ENCODE data around the gene CPEB1. TPM values are rescaled to one million over a fixed set of nuclear protein-coding genes. Genes with fewer than 3 reads are reported as not detected.

Gene CPEB1
- polyA plus RNA-seq, 2 of the 4 experiments (the other 2 are of a cell fraction), result 2.7 to 7.0 TPM

DNA sequence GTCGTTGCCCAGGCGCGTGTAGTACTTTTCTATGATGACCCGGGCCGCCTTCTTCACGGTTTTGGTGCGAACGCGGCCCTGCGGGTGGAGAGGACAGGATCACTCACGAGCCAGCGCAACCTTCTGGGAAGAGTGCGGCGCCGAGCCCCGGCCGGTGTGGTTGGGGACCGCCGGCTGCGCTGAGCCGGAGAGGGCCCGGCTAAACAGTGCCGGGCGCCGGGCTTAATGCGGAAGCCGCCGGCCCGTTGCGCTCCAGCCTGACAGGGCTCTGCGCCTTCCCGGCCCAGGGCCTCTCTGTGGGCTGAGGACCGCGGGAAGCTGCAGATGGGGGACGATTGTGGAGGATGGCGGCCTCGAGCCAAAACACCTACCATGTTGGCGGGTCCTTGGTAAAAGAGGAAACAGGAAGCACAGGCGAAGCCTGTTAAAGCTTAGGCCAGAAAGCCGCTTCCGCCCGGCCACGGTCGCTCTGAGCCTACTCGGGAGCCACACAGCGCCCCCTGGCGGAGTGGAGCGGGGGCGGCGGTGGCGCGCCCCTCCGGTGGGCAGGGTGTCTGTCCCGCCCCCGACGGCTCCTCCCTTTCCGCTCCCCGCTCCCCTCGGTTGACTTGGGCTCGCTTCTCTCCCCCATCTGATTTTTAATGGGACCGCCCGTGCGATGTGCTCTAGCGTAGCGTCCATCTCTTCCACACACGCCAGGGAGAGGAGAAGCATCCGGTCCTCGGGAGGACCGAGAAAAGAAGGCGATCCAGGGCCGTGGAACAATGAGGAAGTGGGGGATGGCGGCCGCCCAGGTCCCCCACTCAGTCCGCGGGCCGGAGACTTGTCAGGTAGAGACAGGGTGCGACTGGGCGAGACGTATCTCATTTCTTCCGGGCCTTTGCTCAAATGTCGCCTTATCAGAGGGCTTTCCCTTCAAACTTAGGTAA, 106.8 kb downstream of the CPEB1 start, which contains the start of gene RPS17:
Gene RPS17 (minus strand): TSS at position 403 of the 929 bp plus-strand sequence. CDS start 29 bp downstream, at position 374.
- Histone ChIP-seq H3K4me3 (peak within 1 kb of the TSS; percentile 79), H3K27ac (peak within 1 kb of the TSS; percentile 89 to 94), H3K4me1 (peaks cover 28% of the 10 kb centered on the region), H3K4me2 (peak within 1 kb of the TSS; percentile 95), H3K9me3 (no peaks in the 10 kb centered on the region)
- DNase-seq (ENCODE audit: low read depth in 1 of 2, low spot score in 1 of 2), result peak; percentile 97 to 98
- ChIA-PET CTCF (interaction anchor here (0.6 to 8.3 kb wide), 29 partner anchors 8 to 492 kb away, joined by 3 to 108 read pairs (median 3); partner anchors contain the start of genes C15orf40, CPEB1 and WHAMM), POLR2A (interaction anchor here (0.6 to 2.8 kb wide), 30 partner anchors 9 to 1027 kb away, joined by 3 to 52 read pairs (median 4); partner anchors contain the start of genes C15orf40, CPEB1, EFL1 and RAMAC)
- WGBS (ENCODE audit: missing lambda C conversion rate), result 1% methylated on average over 43 of the region's 81 CpGs
- no peak for FAIRE-seq
- peak; percentile 80 to 96 for ATAC-seq
- TF ChIP-seq RAD21 (conservative IDR thresholded peaks at IDR 0.05 in 1 of 2, IDR thresholded peaks at IDR 0.05 in 1 of 2) (peak in 1 of 2 experiments; percentile 64; a peak in 4 of 5 replicates), MYC (IDR thresholded peaks at IDR 0.05; ENCODE audit: borderline replicate concordance, low read length) (peak; percentile 92), NPAS2 (CRISPR knock-in tag; IDR thresholded peaks at IDR 0.05; ENCODE audit: borderline replicate concordance) (no peak), BHLHE40 (IDR thresholded peaks at IDR 0.05; ENCODE audit: low read depth, low read length) (peak; percentile 46), GATA3 (IDR thresholded peaks at IDR 0.05; ENCODE audit: borderline replicate concordance) (peak; percentile 56; the same call in 1 of the 2 replicates), FOXS1 (CRISPR knock-in tag; IDR thresholded peaks at IDR 0.05) (no peak), ZNF302 (CRISPR knock-in tag; IDR thresholded peaks at IDR 0.05) (no peak), EHF (CRISPR knock-in tag; IDR thresholded peaks at IDR 0.05) (no peak), TFCP2L1 (CRISPR knock-in tag; IDR thresholded peaks at IDR 0.05) (peak; percentile 91; the same call in 1 of the 2 replicates), SMC3 (IDR thresholded peaks at IDR 0.05) (peak; percentile 72), FOSL2 (IDR thresholded peaks at IDR 0.05) (no peak), FOSL2 (CRISPR knock-in tag; IDR thresholded peaks at IDR 0.05) (peak; percentile 34; the same call in 1 of the 2 replicates), RARB (CRISPR knock-in tag; IDR thresholded peaks at IDR 0.05) (peak; percentile 35; the same call in 1 of the 2 replicates), KDM5A (IDR thresholded peaks at IDR 0.05) (peak; percentile 78), MAZ (IDR thresholded peaks at IDR 0.05; ENCODE audit: borderline replicate concordance, low read depth, low read length) (peak; percentile 64; the same call in 1 of the 2 replicates), RCOR1 (IDR thresholded peaks at IDR 0.05; ENCODE audit: low read depth, low read length) (no peak), POLR2A (IDR thresholded peaks at IDR 0.05; ENCODE audit: low read length) (peak; percentile 90), JUN (IDR thresholded peaks at IDR 0.05) (peak; percentile 99 to 100), EP300 (IDR thresholded peaks at IDR 0.05) (peak in 1 of 2 experiments; percentile 48; a peak in 1 of 5 replicates), ZSCAN20 (CRISPR knock-in tag; IDR thresholded peaks at IDR 0.05) (no peak), HOXA7 (CRISPR knock-in tag; IDR thresholded peaks at IDR 0.05) (0 out of 2 replicates have a peak, but pooled peaks have one; percentile 22)
- TF ChIP-seq, protein P1, sequence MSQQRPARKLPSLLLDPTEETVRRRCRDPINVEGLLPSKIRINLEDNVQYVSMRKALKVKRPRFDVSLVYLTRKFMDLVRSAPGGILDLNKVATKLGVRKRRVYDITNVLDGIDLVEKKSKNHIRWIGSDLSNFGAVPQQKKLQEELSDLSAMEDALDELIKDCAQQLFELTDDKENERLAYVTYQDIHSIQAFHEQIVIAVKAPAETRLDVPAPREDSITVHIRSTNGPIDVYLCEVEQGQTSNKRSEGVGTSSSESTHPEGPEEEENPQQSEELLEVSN (IDR thresholded peaks at IDR 0.05; ENCODE audit: borderline replicate concordance, low read depth), result peak; percentile 77
- TF ChIP-seq, protein P2, sequence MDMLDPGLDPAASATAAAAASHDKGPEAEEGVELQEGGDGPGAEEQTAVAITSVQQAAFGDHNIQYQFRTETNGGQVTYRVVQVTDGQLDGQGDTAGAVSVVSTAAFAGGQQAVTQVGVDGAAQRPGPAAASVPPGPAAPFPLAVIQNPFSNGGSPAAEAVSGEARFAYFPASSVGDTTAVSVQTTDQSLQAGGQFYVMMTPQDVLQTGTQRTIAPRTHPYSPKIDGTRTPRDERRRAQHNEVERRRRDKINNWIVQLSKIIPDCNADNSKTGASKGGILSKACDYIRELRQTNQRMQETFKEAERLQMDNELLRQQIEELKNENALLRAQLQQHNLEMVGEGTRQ (IDR thresholded peaks at IDR 0.05), result no peak
- TF ChIP-seq, protein P3, sequence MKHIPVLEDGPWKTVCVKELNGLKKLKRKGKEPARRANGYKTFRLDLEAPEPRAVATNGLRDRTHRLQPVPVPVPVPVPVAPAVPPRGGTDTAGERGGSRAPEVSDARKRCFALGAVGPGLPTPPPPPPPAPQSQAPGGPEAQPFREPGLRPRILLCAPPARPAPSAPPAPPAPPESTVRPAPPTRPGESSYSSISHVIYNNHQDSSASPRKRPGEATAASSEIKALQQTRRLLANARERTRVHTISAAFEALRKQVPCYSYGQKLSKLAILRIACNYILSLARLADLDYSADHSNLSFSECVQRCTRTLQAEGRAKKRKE (CRISPR knock-in tag; IDR thresholded peaks at IDR 0.05; ENCODE audit: low read depth), result no peak
- TF ChIP-seq, protein P4, sequence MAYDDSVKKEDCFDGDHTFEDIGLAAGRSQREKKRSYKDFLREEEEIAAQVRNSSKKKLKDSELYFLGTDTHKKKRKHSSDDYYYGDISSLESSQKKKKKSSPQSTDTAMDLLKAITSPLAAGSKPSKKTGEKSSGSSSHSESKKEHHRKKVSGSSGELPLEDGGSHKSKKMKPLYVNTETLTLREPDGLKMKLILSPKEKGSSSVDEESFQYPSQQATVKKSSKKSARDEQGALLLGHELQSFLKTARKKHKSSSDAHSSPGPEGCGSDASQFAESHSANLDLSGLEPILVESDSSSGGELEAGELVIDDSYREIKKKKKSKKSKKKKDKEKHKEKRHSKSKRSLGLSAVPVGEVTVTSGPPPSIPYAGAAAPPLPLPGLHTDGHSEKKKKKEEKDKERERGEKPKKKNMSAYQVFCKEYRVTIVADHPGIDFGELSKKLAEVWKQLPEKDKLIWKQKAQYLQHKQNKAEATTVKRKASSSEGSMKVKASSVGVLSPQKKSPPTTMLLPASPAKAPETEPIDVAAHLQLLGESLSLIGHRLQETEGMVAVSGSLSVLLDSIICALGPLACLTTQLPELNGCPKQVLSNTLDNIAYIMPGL (CRISPR knock-in tag; IDR thresholded peaks at IDR 0.05; ENCODE audit: borderline replicate concordance), result peak; percentile 94
- TF ChIP-seq, protein P5, sequence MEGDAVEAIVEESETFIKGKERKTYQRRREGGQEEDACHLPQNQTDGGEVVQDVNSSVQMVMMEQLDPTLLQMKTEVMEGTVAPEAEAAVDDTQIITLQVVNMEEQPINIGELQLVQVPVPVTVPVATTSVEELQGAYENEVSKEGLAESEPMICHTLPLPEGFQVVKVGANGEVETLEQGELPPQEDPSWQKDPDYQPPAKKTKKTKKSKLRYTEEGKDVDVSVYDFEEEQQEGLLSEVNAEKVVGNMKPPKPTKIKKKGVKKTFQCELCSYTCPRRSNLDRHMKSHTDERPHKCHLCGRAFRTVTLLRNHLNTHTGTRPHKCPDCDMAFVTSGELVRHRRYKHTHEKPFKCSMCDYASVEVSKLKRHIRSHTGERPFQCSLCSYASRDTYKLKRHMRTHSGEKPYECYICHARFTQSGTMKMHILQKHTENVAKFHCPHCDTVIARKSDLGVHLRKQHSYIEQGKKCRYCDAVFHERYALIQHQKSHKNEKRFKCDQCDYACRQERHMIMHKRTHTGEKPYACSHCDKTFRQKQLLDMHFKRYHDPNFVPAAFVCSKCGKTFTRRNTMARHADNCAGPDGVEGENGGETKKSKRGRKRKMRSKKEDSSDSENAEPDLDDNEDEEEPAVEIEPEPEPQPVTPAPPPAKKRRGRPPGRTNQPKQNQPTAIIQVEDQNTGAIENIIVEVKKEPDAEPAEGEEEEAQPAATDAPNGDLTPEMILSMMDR (IDR thresholded peaks at IDR 0.05), result peak; percentile 99
- TF ChIP-seq, protein P6, sequence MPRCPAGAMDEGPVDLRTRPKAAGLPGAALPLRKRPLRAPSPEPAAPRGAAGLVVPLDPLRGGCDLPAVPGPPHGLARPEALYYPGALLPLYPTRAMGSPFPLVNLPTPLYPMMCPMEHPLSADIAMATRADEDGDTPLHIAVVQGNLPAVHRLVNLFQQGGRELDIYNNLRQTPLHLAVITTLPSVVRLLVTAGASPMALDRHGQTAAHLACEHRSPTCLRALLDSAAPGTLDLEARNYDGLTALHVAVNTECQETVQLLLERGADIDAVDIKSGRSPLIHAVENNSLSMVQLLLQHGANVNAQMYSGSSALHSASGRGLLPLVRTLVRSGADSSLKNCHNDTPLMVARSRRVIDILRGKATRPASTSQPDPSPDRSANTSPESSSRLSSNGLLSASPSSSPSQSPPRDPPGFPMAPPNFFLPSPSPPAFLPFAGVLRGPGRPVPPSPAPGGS (IDR thresholded peaks at IDR 0.05), result peak; percentile 98
- TF ChIP-seq, protein P7, sequence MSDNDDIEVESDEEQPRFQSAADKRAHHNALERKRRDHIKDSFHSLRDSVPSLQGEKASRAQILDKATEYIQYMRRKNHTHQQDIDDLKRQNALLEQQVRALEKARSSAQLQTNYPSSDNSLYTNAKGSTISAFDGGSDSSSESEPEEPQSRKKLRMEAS (IDR thresholded peaks at IDR 0.05), result peak; percentile 98

Measured in A549 (cell line).